CD14-positive monocyte (primary cell): Measurements from ENCODE around the gene TRRAP. TPM values are rescaled to one million over a fixed set of nuclear protein-coding genes. Genes with fewer than 3 reads are reported as not detected.

ENCODE experiments used
- DNase-seq, 3 donors: peaks; one replicate each; pipeline ENCODE4 v3.0.0-alpha.2; 2011 to 2022
- H2AFZ ChIP-seq: 2 replicates; pipeline ENCODE4 v1.6.0; 2012; ENCODE audit warnings: mild to moderate bottlenecking, low read depth, low read length, inconsistent platforms; ENCODE audit not compliant: insufficient read depth, poor library complexity, severe bottlenecking
- H3K27ac ChIP-seq, 2 donors: 1 replicate in 1 of 2; 2 replicates in 1 of 2; pipeline ENCODE4 v1.5.1; 2012 to 2013; ENCODE audit warnings: low read length in 2 of 2, control low read depth in 1 of 2, inconsistent platforms in 1 of 2, low read depth in 1 of 2, mild to moderate bottlenecking in 1 of 2
- H3K27me3 ChIP-seq, 2 donors: one replicate each; pipeline versions ENCODE4 v1.6.0 to v1.6.1; 2011 to 2013; ENCODE audit warnings: low read length in 2 of 2; ENCODE audit not compliant: control insufficient read depth in 2 of 2, insufficient read depth in 2 of 2
- H3K36me3 ChIP-seq, 2 donors: replicated peaks in 1 of 2; 1 replicate in 1 of 2; 2 replicates in 1 of 2; pipeline versions ENCODE4 v1.5.1 to v1.6.1; 2012 to 2013; ENCODE audit warnings: low read length in 2 of 2, control low read depth in 1 of 2, inconsistent platforms in 1 of 2, mild to moderate bottlenecking in 1 of 2; ENCODE audit not compliant: insufficient read depth in 2 of 2, control insufficient read depth in 1 of 2
- H3K4me1 ChIP-seq, 2 donors: 1 replicate in 1 of 2; 2 replicates in 1 of 2; pipeline versions ENCODE4 v1.5.1 to v1.6.1; 2012 to 2013; ENCODE audit warnings: low read length in 2 of 2, control low read depth in 1 of 2, inconsistent platforms in 1 of 2, mild to moderate bottlenecking in 1 of 2, moderate library complexity in 1 of 2; ENCODE audit not compliant: insufficient read depth in 2 of 2, control insufficient read depth in 1 of 2
- H3K4me2 ChIP-seq: replicated peaks from 2 replicates; pipeline ENCODE3; 2012; ENCODE audit warnings: low read length, moderate library complexity, mild to moderate bottlenecking; ENCODE audit not compliant: poor library complexity, severe bottlenecking; ENCODE audit errors: extremely low read depth
- H3K4me3 ChIP-seq, 3 experiments: fragments of 200-600 bp in 1 of 3; sonication (generic) in 1 of 3; replicated peaks in 1 of 3; 1 replicate in 2 of 3; 2 replicates in 1 of 3; pipeline ENCODE4 v1.5.1; 2011 to 2013; ENCODE audit warnings: low read length in 3 of 3, mild to moderate bottlenecking in 3 of 3, control low read depth in 2 of 3, low read depth in 2 of 3, inconsistent platforms in 1 of 3, moderate library complexity in 1 of 3
- H3K79me2 ChIP-seq: 2 replicates; pipeline ENCODE4 v1.6.0; 2012; ENCODE audit warnings: mild to moderate bottlenecking, control low read depth, inconsistent platforms, low read length, moderate library complexity; ENCODE audit not compliant: insufficient read depth
- H3K9ac ChIP-seq: 2 replicates; pipeline ENCODE4 v1.6.0; 2017; ENCODE audit warnings: low read length, mild to moderate bottlenecking; ENCODE audit not compliant: insufficient read depth, poor library complexity, severe bottlenecking
- H3K9me3 ChIP-seq, 2 donors: replicated peaks in 1 of 2; 1 replicate in 1 of 2; 2 replicates in 1 of 2; pipeline versions ENCODE4 v1.5.1 to v1.6.1; 2012 to 2013; ENCODE audit warnings: low read length in 2 of 2, control low read depth in 1 of 2; ENCODE audit not compliant: control insufficient read depth in 1 of 2, insufficient read depth in 1 of 2
- H4K20me1 ChIP-seq: 2 replicates; pipeline ENCODE4 v1.6.0; 2012; ENCODE audit warnings: mild to moderate bottlenecking, low read length, control low read depth, moderate library complexity; ENCODE audit not compliant: insufficient read depth
- H3K27ac Mint-ChIP-seq, 7 donors: one replicate each; pipeline ENCODE4 v1.8.0; 2020; ENCODE audit warnings: mild to moderate bottlenecking in 7 of 7, mixed read lengths in 7 of 7, moderate library complexity in 6 of 7, inconsistent platforms in 2 of 7
- H3K27me3 Mint-ChIP-seq, 3 donors: one replicate each; pipeline ENCODE4 v1.8.0; 2021 to 2022; ENCODE audit warnings: low read depth in 3 of 3, mild to moderate bottlenecking in 3 of 3, mixed read lengths in 3 of 3, moderate library complexity in 3 of 3, inconsistent platforms in 1 of 3
- H3K36me3 Mint-ChIP-seq, 2 donors: one replicate each; pipeline ENCODE4 v1.8.0; 2020; ENCODE audit warnings: mixed read lengths in 2 of 2, inconsistent platforms in 1 of 2, mild to moderate bottlenecking in 1 of 2
- H3K4me1 Mint-ChIP-seq: one replicate; pipeline ENCODE4 v1.8.0; 2020; ENCODE audit warnings: mild to moderate bottlenecking, mixed read lengths
- H3K4me3 Mint-ChIP-seq, 2 donors: one replicate each; pipeline ENCODE4 v1.8.0; 2020; ENCODE audit warnings: mild to moderate bottlenecking in 2 of 2, mixed read lengths in 2 of 2, moderate library complexity in 1 of 2
- H3K9me3 Mint-ChIP-seq, 7 donors: one replicate each; pipeline ENCODE4 v1.8.0; 2020 to 2022; ENCODE audit warnings: mixed read lengths in 7 of 7, mild to moderate bottlenecking in 6 of 7, moderate library complexity in 6 of 7, inconsistent platforms in 2 of 7
- WGBS: methylation state at CpG from one replicate; pipeline ENCODE4 v1.1.5; 2013; ENCODE audit warnings: missing lambda C conversion rate; ENCODE audit not compliant: insufficient coverage; 5-methylcytosine and 5-hydroxymethylcytosine counted together
- intact Hi-C, 2 donors: fragments of 100-400 bp; cut with micrococcal nuclease; formaldehyde crosslinking; loops; one replicate each; pipeline versions ENCODE4 v1.15.0 to v1.15.1; 2023
- polyA plus RNA-seq, 3 donors: library from polyadenylated mRNA; depleted of rRNA in 1 of 3; unstranded in 2 of 3; stranded (reverse) in 1 of 3; fragments of 300-500 nt in 2 of 3; fragments of >200 nt in 1 of 3; fragmentation: Illumina TruSeq in 2 of 3; gene quantifications; 1 replicate in 2 of 3; 2 replicates in 1 of 3; pipeline ENCODE4 v1.2.3, GENCODE V29; 2012 to 2021
- TF ChIP-seq, protein P1 (sequence below): fragments of 200-600 bp; IDR thresholded peaks from one replicate; pipeline ENCODE4 v1.8.0; 2022; ENCODE audit warnings: antibody characterized with exemption, mild to moderate bottlenecking

Gene TRRAP
- polyA plus RNA-seq, 3 donors = 0.67 to 12.2 (median 1.2) TPM

DNA sequence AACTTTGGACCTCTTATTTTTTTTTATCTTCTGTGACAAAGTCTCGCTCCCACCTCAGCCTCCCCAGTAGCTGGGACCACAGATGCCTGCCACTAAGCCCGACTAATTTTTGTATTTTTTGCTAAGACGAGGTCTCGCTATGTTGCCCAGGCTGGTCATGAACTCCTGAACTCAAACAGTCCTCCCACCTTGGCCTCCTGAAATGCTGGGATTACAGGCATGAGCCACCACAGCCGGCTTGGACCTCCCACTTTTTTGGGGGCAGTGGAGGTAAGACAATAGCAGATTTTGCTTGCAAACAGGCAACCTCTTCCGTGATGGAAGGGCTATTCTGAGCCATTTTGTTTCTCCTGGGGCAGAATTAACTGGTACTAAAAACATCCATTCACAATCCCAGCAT is 1.2 kb upstream of the TRRAP start:
- TF ChIP-seq, protein P1, sequence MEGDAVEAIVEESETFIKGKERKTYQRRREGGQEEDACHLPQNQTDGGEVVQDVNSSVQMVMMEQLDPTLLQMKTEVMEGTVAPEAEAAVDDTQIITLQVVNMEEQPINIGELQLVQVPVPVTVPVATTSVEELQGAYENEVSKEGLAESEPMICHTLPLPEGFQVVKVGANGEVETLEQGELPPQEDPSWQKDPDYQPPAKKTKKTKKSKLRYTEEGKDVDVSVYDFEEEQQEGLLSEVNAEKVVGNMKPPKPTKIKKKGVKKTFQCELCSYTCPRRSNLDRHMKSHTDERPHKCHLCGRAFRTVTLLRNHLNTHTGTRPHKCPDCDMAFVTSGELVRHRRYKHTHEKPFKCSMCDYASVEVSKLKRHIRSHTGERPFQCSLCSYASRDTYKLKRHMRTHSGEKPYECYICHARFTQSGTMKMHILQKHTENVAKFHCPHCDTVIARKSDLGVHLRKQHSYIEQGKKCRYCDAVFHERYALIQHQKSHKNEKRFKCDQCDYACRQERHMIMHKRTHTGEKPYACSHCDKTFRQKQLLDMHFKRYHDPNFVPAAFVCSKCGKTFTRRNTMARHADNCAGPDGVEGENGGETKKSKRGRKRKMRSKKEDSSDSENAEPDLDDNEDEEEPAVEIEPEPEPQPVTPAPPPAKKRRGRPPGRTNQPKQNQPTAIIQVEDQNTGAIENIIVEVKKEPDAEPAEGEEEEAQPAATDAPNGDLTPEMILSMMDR = no peak
- no peak overlapping the region for H3K9ac ChIP-seq
- peaks cover 6 to 14% of the 10 kb centered on the region in 2 donors for H3K36me3 ChIP-seq
- H3K27me3 ChIP-seq = no peaks in the 10 kb centered on the region
- H3K79me2 ChIP-seq = peaks cover 29% of the 10 kb centered on the region
- H3K9me3 Mint-ChIP-seq = no peaks in the 10 kb centered on the region
- intact Hi-C loops = loop anchor here in 1 of 2 donors (10.0 kb wide), 1 partner anchor 448 kb away; the partner anchor contains the start of gene ARPC1A
- no peaks in the 10 kb centered on the region for H3K9me3 ChIP-seq
- H3K27me3 Mint-ChIP-seq = peaks cover 10 to 17% (median 14%) of the 10 kb centered on the region in 3 donors
- no peak overlapping the region for H3K27ac ChIP-seq
- no peak overlapping the region for H2AFZ ChIP-seq
- 100% methylated on average over 4 of the region's 6 CpGs for WGBS
- DNase-seq = no peak
- H3K4me3 ChIP-seq = no peak overlapping the region
- peaks cover 7 to 16% of the 10 kb centered on the region in 2 donors for H3K36me3 Mint-ChIP-seq
- no peak overlapping the region for H3K4me3 Mint-ChIP-seq
- H3K4me1 Mint-ChIP-seq = peaks cover 16% of the 10 kb centered on the region
- H3K4me1 ChIP-seq = peaks cover 16 to 22% of the 10 kb centered on the region in 2 donors
- peaks cover 11% of the 10 kb centered on the region for H4K20me1 ChIP-seq
- H3K27ac Mint-ChIP-seq = no peak overlapping the region
- no peak overlapping the region for H3K4me2 ChIP-seq

DNA sequence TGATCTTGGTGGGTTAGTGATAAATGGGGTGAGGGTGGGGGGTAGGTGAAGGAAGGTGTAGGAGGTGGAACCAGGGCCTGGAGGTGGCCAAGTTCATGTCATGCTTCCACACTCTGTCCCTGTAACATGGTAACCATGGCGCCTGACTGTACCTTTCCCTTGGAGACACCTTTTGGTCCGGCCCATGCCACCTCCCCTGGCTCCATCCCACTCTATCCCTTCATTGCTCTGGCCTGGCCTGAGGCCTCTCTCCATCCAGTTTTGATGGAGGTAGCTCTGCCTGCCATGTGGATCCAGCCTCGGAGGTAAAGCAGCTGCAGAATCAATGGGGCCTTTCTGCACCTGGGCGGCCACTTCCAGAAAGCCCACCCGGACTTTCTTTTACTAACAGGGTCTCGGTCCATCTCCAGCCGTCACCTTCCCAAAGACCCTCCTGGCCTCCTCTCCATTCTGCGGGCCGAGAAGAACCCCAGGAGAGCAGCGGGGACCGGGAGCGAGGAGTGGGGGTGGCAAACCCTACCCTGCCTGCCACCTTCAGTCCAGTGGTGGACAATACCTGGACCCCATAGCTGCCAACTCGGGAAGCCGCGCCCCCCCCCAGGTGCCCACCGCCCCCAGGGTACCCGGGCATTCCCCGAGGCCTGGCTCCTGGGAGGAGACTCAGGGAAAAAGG is 504 bp upstream of the TRRAP start:
- DNase-seq = no peak
- Histone ChIP-seq H4K20me1 (peaks cover 11% of the 10 kb centered on the region), H2AFZ (peak overlapping the region; percentile 97), H3K9me3 (no peaks in the 10 kb centered on the region), H3K79me2 (peaks cover 29% of the 10 kb centered on the region), H3K4me3 (peak overlapping the region; percentile 53 to 97 (median 88)), H3K9ac (peak overlapping the region; percentile 93), H3K4me2 (peak overlapping the region; percentile 99), H3K36me3 (peaks cover 9 to 21% of the 10 kb centered on the region in 2 donors), H3K27ac (peak overlapping the region in 1 of 2 donors; percentile 88), H3K4me1 (peaks cover 16 to 22% of the 10 kb centered on the region in 2 donors), H3K27me3 (no peaks in the 10 kb centered on the region)
- intact Hi-C loops = loop anchor here in 1 of 2 donors (10.0 kb wide), 1 partner anchor 447 kb away; the partner anchor contains the start of gene ARPC1A
- peak overlapping the region in 2 of 7 donors; percentile 30 to 59 for H3K27ac Mint-ChIP-seq
- WGBS = 38% methylated on average over 17 of the region's 18 CpGs
- peak overlapping the region; percentile 65 to 71 for H3K4me3 Mint-ChIP-seq
- TF ChIP-seq, protein P1 = no peak
- H3K36me3 Mint-ChIP-seq = peaks cover 14 to 23% of the 10 kb centered on the region in 2 donors
- H3K4me1 Mint-ChIP-seq = peaks cover 16% of the 10 kb centered on the region
- no peaks in the 10 kb centered on the region for H3K9me3 Mint-ChIP-seq
- peaks cover 10 to 16% (median 13%) of the 10 kb centered on the region in 3 donors for H3K27me3 Mint-ChIP-seq
